Myocyte (in vitro differentiated cells): ENCODE results near the gene MYOCD. TPM values are rescaled to one million over a fixed set of nuclear protein-coding genes. Genes with fewer than 3 reads are reported as not detected.

Experiments
- DNase-seq: peaks from one replicate; pipeline ENCODE4 v3.0.0-alpha.2; 2012; ENCODE audit warnings: low read depth
- total RNA-seq: library from RNA; depleted of rRNA; stranded (reverse); fragments of >200 nt; gene quantifications from 2 replicates; pipeline ENCODE4 v1.2.3, GENCODE V29; 2014

Gene MYOCD
- total RNA-seq, 1 donor from 2014 or later = 0.05 TPM

DNA sequence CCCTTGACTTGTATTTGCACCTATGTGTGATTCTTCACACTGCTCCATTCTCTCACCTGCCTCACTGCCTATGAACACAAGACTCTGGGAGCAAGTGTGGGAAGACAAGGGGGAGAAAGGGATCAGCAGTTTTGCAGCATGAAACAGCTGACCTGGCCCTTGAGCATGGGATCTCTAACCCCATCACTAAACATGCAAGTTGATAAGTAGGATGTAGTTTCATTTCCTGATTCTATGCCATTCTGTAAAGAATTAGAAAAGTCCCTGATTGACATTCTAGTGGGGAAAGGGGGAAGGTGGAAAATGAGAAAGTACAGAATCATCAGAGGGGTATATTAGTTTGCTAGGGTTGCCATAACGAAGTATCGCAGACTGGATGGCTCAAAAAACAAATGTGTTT lies 25.3 kb upstream of the MYOCD start:
- no peak for DNase-seq

DNA sequence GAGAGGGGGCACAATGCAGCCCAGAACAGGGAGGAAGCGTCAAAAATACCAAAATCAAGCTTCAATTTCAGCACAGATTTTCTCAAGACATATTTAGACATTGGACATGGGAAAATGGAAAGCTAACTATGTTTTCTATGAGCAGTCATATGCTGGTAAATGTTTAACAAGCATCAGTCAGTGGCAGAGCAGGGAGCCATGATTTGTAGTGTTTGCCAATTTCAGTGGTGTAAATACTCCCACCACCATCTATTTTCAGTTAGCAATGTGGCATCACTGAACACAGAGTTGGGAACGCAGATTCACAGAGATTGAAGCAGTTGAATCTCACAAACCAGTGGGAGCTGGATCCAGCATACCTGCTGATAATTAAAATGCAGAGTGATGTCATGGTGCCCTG lies 24.6 kb upstream of the MYOCD start:
- no peak for DNase-seq

DNA sequence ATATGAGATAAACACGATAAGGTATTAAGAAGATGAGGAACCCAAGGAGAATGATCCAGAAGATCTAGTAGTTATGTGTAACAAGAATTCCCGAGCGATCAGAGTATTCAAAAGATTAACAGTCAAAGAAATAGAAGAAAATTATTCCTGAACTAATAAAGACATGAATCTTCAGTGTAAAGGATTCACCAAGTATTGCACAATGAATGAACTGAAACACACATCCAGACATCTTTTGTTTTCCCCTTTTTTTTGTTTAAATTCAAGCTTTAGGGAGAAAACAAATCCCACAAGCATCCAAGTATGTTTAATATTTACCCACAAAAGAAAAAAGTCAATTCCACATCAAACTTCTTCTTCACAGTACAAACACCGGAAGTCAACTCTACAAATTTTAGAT lies 23.7 kb upstream of the MYOCD start:
- DNase-seq = no peak

DNA sequence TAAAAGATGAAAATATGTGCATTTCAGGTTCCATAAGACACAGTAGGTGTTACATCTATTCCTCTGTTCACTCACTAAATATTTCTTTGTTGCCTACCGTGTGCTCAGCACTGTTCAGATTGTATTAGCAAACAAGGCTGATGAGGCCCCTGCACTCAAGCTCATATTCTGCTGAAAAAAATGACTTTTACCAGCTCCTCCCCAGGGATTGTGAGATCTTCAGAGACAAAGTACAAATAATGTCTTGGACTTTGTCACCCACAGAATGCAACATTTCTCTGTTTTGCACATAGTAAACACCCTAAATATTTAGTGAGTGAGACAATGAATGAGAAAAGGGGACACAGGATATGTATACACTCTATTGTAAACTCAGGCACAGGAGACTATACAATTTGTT lies 21.9 kb upstream of the MYOCD start:
- no peak for DNase-seq

DNA sequence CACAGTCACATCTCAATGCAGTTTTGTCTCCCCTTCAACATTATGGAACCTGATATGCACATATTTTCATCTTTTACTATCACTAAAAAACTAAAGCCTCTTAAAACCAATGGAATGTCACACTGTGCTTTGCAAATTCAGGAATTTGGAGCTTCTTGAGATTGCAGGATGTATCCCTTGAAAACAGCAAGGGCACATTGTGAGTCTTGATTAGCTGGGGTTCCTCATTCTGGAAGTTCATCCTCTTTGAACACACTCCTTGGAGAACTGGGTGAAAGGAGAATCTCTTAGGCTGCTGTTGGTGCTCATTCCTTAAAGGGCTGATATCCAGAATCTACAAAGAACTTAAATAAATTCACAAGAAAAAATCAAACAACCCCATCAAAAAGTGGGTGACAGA lies 21.1 kb upstream of the MYOCD start:
- no peak for DNase-seq

DNA sequence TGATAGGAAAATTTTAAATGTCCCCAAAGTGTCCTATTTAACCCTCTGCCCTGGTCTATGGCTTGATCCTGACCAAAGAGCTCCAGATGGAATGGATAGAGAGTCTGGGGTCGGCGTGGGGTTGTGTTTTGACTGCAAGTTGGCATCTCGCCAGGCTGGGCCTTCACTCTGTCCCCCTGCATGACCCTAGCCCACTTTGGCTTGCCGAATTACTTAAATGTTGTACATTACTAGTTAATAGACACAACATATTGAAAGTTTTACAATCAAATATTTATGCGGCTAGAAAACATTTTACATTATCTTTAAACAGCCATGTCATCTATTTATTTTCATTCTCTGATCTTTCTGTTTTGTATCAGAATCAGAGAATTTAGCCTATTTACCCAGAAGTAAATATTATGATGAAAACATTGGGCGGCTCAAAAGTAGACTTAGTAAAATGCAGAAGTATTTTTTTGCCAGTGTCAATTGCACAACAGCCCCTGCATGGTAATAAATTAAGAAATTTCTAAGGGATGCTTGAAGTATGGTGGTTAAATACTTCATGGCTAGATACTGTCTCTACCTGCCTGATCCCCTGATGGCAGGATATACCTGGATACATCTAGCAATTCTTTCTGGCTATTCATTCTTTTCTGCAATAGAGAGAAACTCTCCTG lies 18.8 kb upstream of the MYOCD start:
- DNase-seq = no peak

DNA sequence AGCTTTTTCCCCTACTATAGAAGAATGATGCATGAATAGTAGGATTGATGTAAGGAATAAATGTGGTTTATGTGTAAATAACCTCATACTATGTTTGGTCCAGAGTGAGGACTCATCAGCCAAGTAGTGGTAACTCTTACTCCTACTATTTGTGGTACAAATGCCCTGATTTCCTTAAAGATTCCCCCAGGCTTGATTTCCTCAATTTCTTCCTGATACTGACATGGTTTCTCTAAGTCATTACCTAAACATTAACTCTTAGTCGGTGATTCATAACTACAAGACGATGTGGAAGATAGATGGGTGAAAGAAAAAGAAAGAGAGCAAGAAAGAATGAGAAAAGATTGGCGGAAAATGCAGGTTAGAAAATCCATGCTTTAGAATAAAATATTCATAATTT lies 17.2 kb upstream of the MYOCD start:
- no peak for DNase-seq

DNA sequence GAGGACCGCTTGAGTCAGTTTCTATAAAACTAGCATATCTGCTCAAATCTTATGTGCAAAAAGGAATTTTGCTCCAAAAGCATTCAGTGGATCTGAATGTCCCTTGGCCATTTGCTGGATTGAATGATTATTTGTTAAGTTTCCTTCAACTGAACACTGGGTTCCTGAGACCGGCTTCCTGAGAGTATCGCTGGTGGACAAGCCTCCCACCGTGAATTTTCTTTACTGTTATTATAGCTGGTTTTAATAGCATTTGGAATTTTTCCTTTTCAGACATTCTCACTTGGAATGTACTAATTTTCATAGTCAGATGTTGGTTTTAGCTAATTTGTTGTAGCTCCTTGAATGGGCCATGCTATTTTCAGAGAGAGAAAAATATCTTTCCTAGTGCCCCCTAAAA lies 9.8 kb upstream of the MYOCD start:
- DNase-seq = no peak

DNA sequence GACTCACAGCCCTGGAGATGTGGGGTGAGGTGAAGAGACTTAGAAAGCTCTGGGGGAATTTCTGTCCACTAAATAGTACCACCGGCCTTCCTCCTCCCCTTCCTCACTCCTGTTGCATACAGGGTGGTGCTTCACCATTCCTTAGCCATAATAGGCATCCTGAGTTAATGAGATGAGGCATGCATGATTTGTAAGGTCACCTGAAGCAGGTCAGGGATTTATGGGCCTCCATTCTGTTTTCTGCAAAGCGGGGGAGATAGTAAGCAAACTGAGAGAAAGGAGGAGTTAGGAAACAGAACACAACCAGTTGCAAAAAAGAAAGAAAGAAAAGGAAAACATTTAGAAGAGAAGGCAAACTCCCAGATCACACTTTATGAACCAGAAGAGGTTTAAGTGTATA lies 9.3 kb upstream of the MYOCD start:
- DNase-seq = no peak

DNA sequence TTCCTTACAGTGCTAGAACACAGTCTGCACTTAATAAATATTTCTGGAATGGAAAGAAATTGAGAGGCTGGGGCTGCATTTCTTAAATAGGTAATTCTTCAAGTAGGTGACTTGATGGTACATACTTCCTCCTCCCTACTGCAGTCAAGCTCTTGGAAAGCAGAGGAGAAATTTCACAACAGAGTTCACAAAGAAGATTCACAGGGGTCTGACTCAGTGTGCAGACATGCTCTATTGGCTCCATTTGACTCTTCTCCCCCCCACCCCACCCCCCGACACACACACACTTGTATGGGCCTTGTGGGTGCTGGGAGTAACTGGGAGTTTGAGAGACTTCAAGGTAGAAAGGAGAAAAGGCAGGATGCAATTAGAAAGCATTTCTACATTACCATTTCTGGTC lies 6.2 kb upstream of the MYOCD start:
- DNase-seq = no peak

DNA sequence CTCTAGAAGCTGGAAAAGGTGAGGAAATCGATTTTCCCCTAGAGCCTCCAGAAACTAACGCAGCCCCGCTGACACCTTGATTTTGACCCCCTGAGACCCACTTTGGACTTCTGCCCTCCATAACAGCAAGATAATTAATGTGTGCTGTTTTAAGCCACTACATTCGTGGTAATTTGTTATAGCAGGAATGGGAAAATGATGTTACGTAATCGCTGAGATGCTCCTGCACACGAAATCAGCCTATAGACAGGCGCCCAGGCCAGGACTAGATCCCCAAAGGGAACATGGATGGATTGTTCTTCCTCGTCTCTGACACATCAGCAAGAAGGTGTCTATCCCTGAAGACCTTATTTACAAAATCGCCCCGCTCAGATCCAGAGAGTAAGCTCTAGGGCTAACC lies 1.4 kb upstream of the MYOCD start:
- DNase-seq = no peak

DNA sequence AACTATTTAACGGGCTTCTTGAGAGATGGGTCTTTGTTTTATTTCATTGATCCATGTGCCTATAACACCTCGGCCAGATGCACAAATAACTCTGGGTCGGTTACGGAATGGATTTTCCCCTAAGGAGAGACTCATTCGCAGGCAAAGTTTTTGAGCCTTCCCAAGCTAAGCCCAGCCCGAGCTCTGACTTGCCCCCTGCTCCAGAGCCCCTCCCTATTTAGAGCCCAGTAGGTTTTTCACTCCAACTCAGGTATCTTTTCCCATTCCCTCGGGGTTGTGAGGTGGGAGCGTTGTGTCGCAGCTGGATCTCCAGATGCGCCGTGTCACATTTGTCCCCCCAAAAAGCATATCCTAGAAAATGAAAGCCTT lies 812 bp upstream of the MYOCD start:
- DNase-seq = no peak

DNA sequence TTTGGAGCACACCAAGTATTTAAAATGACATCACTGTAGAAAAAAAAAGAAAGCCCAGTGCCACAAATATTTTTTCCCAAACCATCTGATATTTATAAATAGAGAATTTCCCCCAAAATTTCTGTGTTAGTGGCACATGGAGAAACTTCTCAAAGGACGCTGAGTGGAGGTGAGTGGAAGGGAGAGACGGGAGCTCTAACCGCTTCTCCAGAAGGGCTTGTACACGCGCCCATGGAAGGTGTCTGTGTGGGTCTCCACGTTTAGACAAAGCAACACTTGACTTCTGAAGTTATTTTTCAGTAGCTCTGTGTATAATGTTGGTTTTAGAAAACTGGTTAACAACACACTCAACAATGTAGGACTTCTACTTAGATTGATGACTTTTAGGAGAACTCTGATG lies 1.0 kb downstream of the MYOCD start:
- DNase-seq = no peak

DNA sequence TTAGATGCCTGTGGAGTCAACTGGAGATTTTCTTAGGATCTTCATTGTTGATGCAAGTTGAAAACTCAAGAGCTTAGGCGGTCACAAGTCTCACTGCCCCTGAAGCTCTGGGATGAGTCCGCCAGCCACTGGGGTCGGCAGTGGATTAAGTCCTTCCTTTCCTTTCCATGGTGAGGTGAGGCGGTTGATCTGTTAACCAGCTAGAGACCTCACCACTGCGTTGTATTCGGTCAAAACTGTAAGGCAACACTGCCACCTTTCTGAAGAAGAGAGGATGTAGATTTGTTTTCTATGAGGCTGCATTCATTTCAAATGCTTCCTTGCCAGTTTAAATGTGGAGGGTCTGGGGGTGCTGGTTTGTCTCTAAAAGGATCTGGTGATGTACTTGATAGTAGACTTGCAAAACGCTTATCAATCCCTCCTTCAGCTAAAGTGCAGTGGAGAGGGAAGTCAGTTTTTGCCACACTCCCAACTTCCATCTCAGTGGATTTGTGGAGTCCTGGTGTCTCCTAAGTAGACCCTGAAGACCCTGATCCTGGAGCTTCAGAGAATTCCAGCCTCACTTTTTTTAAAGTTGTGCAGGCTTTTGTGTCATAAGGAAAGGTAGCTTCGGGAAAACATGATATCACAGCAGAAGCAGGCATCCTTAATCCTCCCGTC lies 1.7 kb downstream of the MYOCD start:
- DNase-seq = peak; percentile 56

DNA sequence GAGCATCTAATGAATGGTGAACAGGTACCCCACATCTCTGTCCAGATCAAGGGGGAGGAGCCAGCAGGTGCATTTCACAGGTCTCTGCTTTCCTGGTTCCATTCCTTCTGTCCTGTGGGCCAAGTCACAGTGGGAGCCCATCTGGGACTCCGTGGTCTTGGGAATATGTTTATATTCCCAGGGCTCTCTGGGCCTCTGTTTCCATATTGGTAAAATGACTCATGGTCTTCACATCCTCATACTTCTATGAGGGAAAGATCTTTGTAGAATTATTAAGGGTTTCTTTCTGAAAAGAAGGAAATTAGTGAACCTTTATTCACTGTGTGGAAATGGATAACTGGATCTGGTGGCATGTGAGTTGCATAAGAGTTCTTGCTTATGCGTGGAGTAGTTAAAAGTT lies 6.2 kb downstream of the MYOCD start:
- DNase-seq = no peak

DNA sequence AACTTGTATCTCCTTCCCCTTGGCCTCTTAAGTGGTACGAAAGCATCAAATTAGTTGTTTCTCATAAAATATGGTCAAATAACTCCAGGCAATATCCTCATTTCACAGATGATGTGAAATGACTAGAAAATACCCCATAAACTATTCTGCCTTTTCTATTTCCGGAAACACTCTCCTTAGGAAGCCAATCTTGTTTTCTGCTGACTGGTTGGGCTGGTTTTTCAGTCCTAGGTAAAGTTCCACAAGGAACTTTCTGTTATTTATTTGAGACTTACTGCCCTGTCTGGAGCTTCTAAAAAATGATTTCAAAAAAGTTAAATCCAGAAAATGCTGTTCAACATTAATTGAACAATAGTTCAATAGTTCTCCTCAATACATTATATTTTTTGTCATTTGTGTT lies 7.3 kb downstream of the MYOCD start:
- DNase-seq = no peak

DNA sequence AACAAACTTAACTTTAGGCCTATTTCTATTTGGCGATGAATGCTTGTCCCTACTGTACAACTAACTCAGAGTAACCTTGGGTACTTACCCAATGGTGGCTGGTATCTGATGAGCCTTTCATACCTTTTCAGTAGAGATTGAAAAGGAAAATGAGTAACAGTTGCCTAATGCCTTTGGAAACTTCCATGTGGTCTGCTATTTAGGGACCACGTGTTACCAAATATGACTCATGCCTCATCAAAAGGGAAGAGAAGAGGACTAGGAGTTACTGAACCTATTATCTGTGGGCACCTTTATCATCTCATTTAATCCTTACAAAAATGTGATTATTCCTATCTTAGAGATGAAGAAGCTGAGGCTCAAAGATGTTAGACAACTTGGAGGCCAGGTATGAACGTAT lies 8.1 kb downstream of the MYOCD start:
- no peak for DNase-seq

DNA sequence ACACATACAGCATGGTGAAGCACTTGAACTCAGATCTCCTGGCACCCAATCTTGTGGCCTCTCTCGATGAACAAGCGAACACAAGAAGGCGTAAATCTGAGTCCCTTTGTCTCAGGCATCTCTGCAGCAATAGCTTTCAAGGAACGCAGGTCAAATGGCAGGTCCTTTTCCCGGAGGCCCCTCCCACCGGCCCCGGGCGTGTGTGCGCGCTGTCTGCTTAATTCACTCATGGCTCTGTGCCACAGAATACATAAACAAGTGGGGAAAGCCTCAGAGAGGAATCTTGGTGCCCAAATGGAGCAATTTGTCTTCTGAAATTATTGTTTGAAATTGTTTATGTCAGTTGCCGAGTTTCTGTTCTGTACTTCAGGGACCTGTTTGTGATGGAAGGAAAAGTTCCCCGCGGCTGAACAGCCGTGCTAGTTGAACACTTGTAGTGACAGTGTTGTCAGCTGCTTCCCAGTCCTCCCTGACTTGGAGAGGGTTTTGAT lies 14.8 kb downstream of the MYOCD start:
- no peak for DNase-seq

DNA sequence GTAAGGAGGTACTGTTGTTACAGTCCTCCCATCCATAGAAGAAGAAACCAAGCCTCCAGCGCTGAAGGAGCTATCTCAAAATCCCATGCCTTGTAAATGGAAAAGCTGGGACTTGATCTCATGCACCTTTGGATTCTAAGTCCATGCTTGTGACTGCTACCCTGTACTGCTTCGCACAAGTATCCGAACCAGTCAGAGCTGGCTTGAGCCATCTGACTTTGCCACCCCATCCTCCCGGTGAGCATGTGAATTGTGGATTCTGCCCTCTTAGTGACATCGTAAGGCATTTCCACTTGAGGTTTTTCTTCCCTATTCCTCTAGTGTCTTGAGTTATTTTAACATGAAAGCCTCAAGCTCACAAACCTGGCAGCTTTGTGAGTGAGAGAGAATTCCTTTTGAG lies 15.3 kb downstream of the MYOCD start:
- no peak for DNase-seq

DNA sequence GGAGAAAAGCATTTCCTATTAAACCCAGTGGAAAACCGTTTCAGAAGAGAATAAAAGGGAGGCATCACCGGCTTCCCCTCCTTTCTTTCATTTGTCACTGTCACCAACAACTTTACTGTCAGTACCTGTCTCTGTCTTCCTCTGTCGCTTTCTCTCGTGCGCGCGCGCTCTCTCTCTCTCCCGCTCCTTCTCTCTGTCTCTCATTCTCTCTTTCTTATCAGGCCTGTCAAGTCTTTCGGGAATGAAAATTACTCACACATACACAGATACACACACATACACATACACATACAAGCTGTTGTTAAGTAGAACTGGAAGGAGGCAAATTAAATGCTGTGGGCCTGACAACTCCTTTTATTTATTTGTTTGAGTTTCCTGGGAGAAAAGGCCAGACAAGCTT lies 17.6 kb downstream of the MYOCD start:
- no peak for DNase-seq

DNA sequence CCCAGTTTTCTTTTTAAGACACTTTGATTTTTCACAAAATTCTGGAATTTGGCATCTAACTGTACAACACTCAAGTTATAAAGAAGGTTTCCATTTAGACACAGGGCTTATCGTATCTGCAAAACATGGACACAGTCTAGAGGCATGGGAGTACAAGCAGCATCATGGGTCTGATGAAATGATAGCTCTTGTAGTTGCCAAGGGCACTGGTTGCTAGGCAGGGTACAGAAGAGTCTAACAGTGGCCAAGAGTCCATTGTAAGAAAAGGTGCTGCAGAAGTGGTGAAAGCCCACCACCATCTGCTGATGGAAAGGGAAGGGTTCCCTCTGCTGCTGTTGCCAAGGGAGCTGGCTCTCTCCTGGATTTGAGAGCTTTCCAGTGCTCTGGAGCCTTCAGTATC lies 20.8 kb downstream of the MYOCD start:
- DNase-seq = no peak

DNA sequence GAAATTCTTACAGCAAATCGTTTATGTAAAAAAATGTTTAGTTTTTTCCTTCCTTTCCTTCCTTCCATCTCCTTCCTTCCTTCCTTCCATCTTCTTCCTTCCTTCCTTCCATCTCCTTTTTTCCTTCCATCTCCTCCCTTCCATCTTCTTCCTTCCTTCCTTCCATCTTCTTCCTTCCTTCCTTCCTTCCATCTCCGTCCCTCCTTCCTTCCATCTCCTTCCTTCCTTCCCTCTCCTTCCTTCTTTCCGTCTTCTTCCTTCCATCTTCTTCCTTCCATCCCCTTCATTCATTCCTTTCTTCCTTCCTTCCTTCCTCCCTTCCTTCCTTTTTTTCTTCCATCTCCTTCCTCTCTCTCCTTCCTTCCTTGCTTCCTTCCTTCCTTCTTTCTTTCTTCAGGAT lies 22.7 kb downstream of the MYOCD start:
- no peak for DNase-seq

DNA sequence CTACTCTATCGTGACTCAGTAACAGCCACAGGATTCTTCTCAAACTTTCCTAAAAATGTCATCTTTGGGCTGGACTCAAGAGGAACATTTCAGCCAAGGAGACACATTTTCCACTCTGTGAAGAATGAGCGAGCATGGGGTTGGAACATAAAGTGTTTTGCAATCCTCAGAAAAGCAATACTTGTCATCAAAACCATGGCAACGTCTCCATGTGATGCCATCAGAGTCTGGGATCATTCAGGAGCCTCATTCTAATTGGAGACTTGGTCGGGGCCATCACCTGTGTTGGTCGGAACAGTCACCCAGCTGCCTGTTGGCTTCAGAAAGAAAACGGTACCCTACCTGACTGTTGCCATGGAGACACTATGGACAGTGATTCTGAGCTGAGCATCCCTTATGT lies 25.5 kb downstream of the MYOCD start:
- DNase-seq = no peak

DNA sequence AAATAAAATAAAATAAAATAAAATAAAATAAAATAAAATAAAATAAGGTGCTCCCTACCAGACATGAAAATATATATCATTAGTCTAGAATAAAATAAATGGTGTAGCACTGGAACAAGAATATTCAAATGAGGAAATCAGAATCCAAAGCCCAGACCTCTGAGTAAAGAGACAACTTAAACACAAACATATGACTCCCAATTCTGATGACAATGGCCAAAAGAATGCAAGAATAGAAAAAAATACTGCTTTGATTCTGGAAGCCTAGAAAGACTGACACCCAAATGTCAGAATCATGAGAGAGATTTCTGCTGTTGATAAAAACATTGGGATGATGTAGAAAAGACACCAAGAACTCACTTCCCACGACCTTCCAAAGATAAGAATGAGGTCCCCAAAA lies 27.9 kb downstream of the MYOCD start:
- no peak for DNase-seq
